ENCODE results near the gene CAPRIN2. TPM values are rescaled to one million over a fixed set of nuclear protein-coding genes. Genes with fewer than 3 reads are reported as not detected.

The CAPRIN2 gene
- total and polyA plus RNA-seq, 2 of the 4 experiments (the other 2 are of a cell fraction) = 18.9 to 23.8 TPM

GRCh38 chr12:30785630-30786029, 30.9 kb upstream of the CAPRIN2 start:
- Histone ChIP-seq H2BK5ac (ENCODE audit: low read depth, low read length, poor library complexity, severe bottlenecking) (no peak overlapping the region), H2AK5ac (ENCODE audit: low read depth, low read length) (no peak overlapping the region), H2BK20ac (ENCODE audit: low read depth, low read length) (no peak overlapping the region), H4K91ac (ENCODE audit: insufficient read depth, low read depth, low read length) (no peak overlapping the region), H2AFZ (replicated peaks; ENCODE audit: low read length, poor library complexity) (no peak overlapping the region), H3K9me3 (ENCODE audit: control insufficient read depth, insufficient read depth, low read length) (peaks cover 3% of the 10 kb centered on the region), H3K14ac (replicated peaks; ENCODE audit: low read depth, low read length) (no peak overlapping the region), H3K4me3 (ENCODE audit: insufficient read depth, low read depth, low read length) (no peak overlapping the region), H3K4me1 (ENCODE audit: control insufficient read depth, insufficient read depth, low read length) (no peaks in the 10 kb centered on the region), H2AK9ac (replicated peaks; ENCODE audit: low read depth, low read length, poor library complexity) (no peak overlapping the region), H4K20me1 (ENCODE audit: insufficient read depth, low read length) (no peaks in the 10 kb centered on the region), H3K18ac (ENCODE audit: low read depth, low read length) (no peak overlapping the region), H3K4ac (ENCODE audit: low read depth, low read length) (no peak overlapping the region), H3K27me3 (ENCODE audit: control insufficient read depth, insufficient read depth, low read length) (no peaks in the 10 kb centered on the region), H3K4me2 (ENCODE audit: low read depth, low read length) (no peak overlapping the region), H4K8ac (ENCODE audit: low read depth in 2 of 2, low read length in 2 of 2) (no peak overlapping the region), H3K56ac (ENCODE audit: extremely low read depth, insufficient read depth, low read length) (no peak overlapping the region), H3K79me1 (ENCODE audit: low read depth in 1 of 2, low read length in 2 of 2) (no peaks in the 10 kb centered on the region), H3K36me3 (ENCODE audit: control insufficient read depth, insufficient read depth, low read length) (no peaks in the 10 kb centered on the region), H4K5ac (ENCODE audit: low read depth, low read length) (no peak overlapping the region), H2BK15ac (ENCODE audit: low read depth, low read length) (no peak overlapping the region), H3K27ac (ENCODE audit: insufficient read depth, low read length) (no peak overlapping the region), H3K9me1 (ENCODE audit: insufficient read depth, low read length) (no peaks in the 10 kb centered on the region; the same call in 1 of the 2 replicates), H2BK120ac (ENCODE audit: low read depth, low read length) (no peak overlapping the region), H3K23ac (ENCODE audit: low read depth, low read length) (no peak overlapping the region), H3K9ac (ENCODE audit: low read depth, low read length) (no peak overlapping the region)
- dilution Hi-C loops (cut with HindIII; ENCODE audit: low sequenced_read_pairs, unreplicated experiment) (no loop called here), in situ Hi-C loops (cut with MboI; ENCODE audit: low sequenced_read_pairs) (no loop called here), intact Hi-C loops (cut with micrococcal nuclease) (no loop called here)
- no CpG with 5 or more reads among the region's 2 CpGs for WGBS, 2 experiments (ENCODE audit: extremely low coverage in 2 of 2, insufficient read length in 1 of 2)
- TF ChIP-seq BHLHE40 (IDR thresholded peaks at IDR 0.05; ENCODE audit: low read depth, low read length) = no peak
- TF ChIP-seq POLR2A (IDR thresholded peaks at IDR 0.05; ENCODE audit: low read depth, low read length) = no peak
- TF ChIP-seq CHD1 (IDR thresholded peaks at IDR 0.05; ENCODE audit: low read depth, low read length) = no peak
- TF ChIP-seq CEBPB (IDR thresholded peaks at IDR 0.05; ENCODE audit: low read depth, low read length) = no peak
- TF ChIP-seq USF2 (IDR thresholded peaks at IDR 0.05; ENCODE audit: low read depth, low read length) = no peak
- no peak for TF ChIP-seq SMC3 (IDR thresholded peaks at IDR 0.05; ENCODE audit: low read depth, low read length)
- no peak for TF ChIP-seq RAD21 (IDR thresholded peaks at IDR 0.05; ENCODE audit: low read length)
- no peak for TF ChIP-seq RCOR1 (IDR thresholded peaks at IDR 0.05; ENCODE audit: insufficient replicate concordance, low read length)
- no peak for TF ChIP-seq MAZ (IDR thresholded peaks at IDR 0.05; ENCODE audit: borderline replicate concordance, low read depth, low read length)
- no peak for TF ChIP-seq RFX5 (IDR thresholded peaks at IDR 0.05; ENCODE audit: low read depth, low read length)
- no peak for TF ChIP-seq MXI1 (IDR thresholded peaks at IDR 0.05; ENCODE audit: borderline replicate concordance, low read depth, low read length)
- TF ChIP-seq NFE2L2 (IDR thresholded peaks at IDR 0.05; ENCODE audit: low read depth, low read length) = no peak
- no peak for TF ChIP-seq ELK1 (IDR thresholded peaks at IDR 0.05; ENCODE audit: borderline replicate concordance, low read depth, low read length)
- ATAC-seq (ENCODE audit: low read depth) (no peak), DNase-seq (no peak)
- ChIA-PET POLR2A (ENCODE audit: unreplicated experiment) (no interaction called here), CTCF (interaction anchor here (0.7 kb wide), 1 partner anchor 23 kb away, joined by 4 read pairs; no protein-coding TSS in a partner anchor)
- BruUV-seq (replicated peaks) = no TSS peak

Measured in IMR-90 (cell line).